GM19099 (cell line): ENCODE results near the gene PPP1R37.

Experiments used
- POLR2A ChIP-seq: IDR thresholded peaks from 3 replicates; pipeline ENCODE4 v1.6.1; 2011; ENCODE audit warnings: low read depth; ENCODE audit not compliant: insufficient read length; ENCODE audit errors: extremely low read depth

Gene PPP1R37

GRCh38 chr19:45156011-45156630 is 63.1 kb downstream of the PPP1R37 start:
- no peak for TF ChIP-seq POLR2A

DNA sequence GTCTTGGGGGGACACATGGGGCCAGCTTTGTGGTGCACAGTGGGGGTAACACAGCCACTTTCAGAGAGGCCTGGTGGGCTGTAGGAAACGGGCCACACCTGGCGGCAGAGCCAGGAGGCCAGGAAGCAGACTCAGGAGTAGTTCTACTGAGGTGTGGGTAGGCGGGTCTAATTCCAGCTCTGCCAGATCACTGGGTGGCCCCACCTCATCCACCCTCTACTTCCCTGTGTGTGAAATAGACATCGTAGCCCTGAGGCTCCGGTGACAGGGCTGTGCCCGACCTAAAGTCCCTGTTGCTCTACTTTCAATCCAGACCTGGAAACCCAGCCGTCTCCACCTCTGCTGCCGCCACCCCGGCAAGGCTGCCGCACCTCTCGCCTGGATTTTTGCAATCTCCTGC is 63.8 kb downstream of the PPP1R37 start:
- TF ChIP-seq POLR2A = no peak

DNA sequence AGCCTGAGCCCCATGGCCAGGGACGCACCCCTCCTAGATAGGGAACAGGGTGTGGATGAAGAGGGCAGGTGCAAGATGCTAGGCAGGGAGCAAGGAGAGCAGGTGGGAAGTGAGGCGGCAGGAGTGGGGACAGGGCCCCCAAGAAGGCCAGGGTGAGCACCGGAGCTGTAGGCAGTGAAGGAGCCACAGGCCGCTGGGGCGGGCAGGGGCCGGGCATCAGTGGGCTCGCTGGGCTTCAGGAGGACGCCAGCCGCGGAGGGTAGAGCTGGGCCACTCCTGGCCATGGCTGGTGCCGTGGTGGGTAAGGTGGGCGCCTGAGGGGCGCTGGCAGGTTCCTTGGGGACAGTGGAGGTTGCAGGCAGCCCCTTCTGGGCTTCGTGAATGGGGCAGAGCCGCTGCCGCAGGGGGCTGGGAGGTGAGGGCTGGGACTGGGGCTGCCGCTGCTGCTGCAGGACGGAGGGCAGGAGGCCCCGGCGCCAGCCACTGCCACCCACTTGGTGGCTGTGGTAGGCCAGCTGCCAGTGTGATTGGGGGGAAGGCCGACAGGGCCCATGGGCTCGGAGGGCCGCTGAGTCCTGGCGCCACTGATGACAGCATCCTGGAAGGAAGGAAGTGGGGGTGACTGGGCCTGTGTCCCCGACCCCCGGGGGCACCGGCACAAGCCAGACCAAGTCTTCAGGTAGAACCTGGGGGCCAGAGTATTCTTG is 65.7 kb downstream of the PPP1R37 start:
- TF ChIP-seq POLR2A = no peak

DNA sequence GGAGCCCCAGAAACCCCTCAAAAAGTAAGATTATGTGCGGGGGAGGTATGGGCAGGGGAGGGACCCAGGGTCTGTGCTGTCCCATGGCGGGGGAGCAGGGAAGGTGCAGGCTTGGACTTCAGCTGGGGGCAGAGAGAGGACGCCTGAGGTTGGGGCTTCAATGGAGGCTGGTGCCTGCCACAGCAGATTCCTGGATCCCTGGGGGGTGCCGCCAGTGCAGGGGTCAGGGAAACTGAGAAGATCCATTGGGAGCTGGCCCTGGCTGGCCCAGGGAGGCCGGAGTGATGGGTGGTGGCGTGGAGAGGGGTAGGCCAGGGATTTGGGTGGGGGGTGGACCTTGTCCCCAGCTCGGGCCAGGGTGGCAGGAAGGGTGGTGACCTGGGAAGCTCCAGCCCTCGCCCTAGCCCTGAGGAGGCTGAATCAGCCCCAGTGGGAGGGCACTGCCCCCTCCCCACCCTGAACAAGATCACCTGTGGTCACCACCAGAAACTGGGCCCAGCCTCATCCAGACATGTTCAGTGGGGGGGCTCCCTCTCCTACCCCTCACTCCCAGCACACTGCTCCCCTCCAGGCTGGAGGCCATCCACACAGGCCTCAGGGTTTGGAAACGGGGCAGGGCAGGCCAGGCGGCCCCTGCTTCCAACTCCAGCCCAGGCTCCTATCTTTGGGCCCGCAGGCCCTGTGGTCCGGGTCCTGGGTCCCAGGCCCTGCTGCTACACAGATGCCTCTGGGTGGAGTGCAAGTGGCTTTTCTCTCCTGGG is 66.4 kb downstream of the PPP1R37 start:
- TF ChIP-seq POLR2A = no peak

DNA sequence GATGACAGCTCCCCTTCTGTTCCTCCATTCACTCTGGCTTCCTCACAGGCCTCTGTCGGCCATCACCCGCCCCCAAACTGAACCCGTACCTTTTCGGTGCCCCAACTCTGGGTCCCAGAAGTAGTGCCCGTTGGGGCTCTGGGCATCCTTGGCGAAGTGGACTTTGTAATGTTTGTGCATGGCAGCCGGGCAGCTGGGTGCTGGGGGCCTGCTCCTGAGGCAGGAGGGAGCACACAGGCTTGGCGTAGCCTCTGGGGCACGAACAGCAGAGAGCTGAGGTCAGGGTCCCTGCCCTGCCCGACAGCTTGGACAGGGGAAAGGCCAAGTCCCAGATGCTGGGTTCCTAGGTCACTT is 67.0 kb downstream of the PPP1R37 start:
- no peak for TF ChIP-seq POLR2A

- TF ChIP-seq POLR2A = no peak
Measured at GRCh38 chr19:45160870-45161737, 68.1 kb downstream of the PPP1R37 start, which contains the start of gene NKPD1. NKPD1 (minus strand) TSS chr19:45160982; CDS start chr19:45160150, 832 bp downstream.

DNA sequence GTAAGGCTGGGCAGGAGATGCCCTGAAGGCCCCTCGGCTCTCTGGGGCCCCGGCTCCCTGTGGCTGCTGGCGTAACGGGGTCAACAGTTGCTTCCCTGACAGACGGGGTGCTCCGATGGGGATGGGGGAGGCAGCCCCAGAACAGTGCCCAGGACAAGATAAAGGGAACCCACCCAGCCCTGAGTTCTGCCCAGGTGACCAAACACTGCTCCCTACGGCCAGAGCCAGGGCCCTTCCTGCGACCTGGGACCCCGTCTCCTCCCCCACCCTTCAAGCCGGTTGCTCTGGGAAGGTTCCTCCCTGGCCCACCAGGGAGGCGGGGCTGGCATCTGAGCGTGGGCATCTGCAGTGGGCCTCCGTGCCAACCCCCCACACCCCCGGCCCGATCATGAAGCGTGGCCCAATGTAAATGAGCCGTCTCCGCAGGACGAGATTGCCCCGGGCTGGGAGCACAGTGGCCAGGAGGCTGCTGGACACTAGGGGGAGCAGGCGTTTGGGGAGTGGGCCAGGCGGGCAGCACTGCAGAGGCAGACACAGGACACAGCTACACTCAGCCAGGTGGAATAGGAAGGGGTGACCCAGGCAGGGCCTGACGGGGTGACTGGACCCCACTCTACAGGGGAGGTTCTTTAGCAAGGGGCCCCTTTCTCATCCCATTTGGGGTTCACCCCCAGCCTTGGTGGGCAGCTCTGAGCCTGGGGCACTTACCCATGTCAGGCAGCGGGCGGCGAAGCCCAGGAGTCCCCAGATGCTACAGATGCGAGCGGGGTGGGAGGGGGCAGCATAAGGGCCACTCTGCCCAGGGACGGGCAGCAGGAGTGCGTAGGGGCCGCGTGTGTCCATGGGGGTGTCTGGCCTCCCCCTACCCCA is 69.0 kb downstream of the PPP1R37 start:
- TF ChIP-seq POLR2A = no peak

GRCh38 chr19:45162608-45163143 is 69.7 kb downstream of the PPP1R37 start:
- TF ChIP-seq POLR2A = no peak

DNA sequence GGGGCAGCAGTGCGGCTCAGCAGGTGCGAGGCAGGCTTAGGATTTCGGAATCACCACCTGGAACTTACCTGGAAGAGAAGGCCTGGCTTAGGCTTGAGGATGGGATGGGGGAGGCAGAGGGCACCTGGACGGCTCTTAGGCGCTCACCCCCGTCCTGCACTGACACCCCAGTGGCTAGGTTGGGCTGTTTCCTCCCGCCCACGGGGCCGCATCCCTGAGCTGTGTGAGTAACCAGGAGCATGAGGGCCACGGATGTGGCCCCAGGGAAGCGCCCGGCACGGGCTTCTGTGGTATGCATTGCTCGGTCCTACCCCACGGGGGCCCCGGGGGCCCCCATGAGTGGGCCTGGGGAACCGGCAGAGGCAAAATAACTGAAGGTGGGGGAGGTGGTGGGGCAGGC is 70.2 kb downstream of the PPP1R37 start:
- TF ChIP-seq POLR2A = no peak

DNA sequence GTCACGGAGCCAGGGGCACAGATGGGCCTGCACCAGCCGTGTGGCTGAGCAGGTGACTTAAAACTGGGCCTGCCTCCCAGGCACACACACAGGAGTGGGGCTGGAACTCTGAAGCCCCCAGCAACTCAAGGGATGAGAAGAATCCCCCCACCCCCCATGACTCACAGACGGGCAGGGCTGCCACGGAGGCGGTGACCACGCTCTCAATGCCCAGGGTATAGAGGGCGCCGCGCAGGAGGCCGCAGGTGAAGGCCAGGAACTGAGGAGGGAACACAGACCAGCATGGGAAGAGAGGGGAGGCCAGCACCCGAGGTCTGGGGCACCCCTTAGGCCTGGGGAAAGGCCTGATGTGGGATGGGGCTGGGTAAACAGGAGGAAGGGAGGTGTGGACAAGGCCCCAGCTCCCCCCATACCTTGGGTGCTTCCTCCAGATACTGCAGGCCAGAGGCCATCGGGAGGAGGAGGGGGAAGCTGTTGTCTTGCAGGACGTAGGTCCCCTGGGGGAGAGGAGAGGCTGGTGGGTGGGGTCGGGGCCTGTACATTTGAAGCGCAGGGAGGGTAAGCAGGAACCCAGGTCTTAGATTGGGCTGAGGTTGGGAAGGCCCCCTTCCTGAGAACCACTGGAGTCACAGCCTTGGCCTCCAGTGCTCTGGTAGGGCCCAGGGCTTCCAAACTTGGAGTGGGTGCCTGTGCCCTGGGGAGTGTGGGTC is 70.9 kb downstream of the PPP1R37 start:
- TF ChIP-seq POLR2A = no peak

GRCh38 chr19:45164577-45165335 is 71.8 kb downstream of the PPP1R37 start:
- peak; percentile 29 for TF ChIP-seq POLR2A

DNA sequence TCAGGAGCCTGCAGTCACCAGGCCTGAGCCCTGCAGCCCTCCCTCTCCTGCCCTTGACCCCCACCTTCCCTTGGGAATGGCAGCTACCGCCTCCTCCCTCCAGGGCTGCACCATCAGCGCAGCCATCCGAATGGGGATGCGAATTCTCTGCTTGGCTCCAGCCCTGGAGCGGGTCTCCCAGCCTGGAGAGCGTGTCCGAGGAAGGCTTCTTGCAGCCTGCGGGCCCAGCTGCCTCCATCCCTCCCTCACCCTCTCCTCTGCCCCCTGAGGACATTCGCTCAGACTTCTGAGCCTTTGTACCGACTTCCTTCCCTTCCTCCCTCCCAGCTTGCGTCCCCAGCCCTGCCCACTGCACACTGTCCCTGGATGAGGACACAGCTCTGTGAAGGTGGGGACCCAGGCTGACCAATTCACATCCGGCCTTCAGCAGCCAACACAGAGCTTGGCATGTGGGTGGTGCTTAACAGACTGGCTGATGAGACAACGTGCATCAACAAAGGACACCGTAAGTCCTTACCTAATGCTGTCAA is 73.8 kb downstream of the PPP1R37 start:
- no peak for TF ChIP-seq POLR2A
